Naive thymus-derived CD8-positive, alpha-beta T cell (primary cell): Measurements from ENCODE around the gene OPCML. TPM values are rescaled to one million over a fixed set of nuclear protein-coding genes. Genes with fewer than 3 reads are reported as not detected.

Source experiments
- ATAC-seq, 2 donors: fragments of 150-1000 bp; cut with Tn5 transposase in 1 of 2; sonication (Bioruptor Pico), chemical (Tn5 transposase) in 1 of 2; 1 replicate in 1 of 2; 2 replicates in 1 of 2; pipeline ENCODE4 v1.10.0; 2021; ENCODE audit warnings: mild to moderate bottlenecking in 2 of 2, moderate library complexity in 2 of 2
- POLR2A ChIA-PET: fragments of 350-600 bp; sonication (Branson Sonifier 250); formaldehyde crosslinking; loops from one replicate; lab custom pipeline; 2021; ENCODE audit warnings: antibody characterized with exemption; lab: Charles Lee
- DNase-seq, 10 donors: peaks; one replicate each; pipeline versions ENCODE4 v3.0.0 to v3.0.0-alpha.2; 2020 to 2022
- H3K27ac Mint-ChIP-seq, 10 donors: one replicate each; pipeline ENCODE4 v1.8.0; 2020 to 2022; ENCODE audit warnings: mild to moderate bottlenecking in 10 of 10, mixed read lengths in 10 of 10, moderate library complexity in 4 of 10, inconsistent platforms in 1 of 10
- H3K27me3 Mint-ChIP-seq, 5 donors: one replicate each; pipeline ENCODE4 v1.8.0; 2021 to 2022; ENCODE audit warnings: mixed read lengths in 5 of 5
- H3K36me3 Mint-ChIP-seq, 3 donors: one replicate each; pipeline ENCODE4 v1.8.0; 2020 to 2022; ENCODE audit warnings: mixed read lengths in 3 of 3, mild to moderate bottlenecking in 2 of 3, inconsistent platforms in 1 of 3
- H3K4me1 Mint-ChIP-seq, 4 donors: one replicate each; pipeline ENCODE4 v1.8.0; 2021 to 2022; ENCODE audit warnings: mixed read lengths in 4 of 4
- H3K4me3 Mint-ChIP-seq, 10 donors: one replicate each; pipeline ENCODE4 v1.8.0; 2020 to 2022; ENCODE audit warnings: mild to moderate bottlenecking in 10 of 10, mixed read lengths in 10 of 10, moderate library complexity in 6 of 10, inconsistent platforms in 1 of 10
- H3K9me3 Mint-ChIP-seq, 9 donors: one replicate each; pipeline ENCODE4 v1.8.0; 2020 to 2022; ENCODE audit warnings: mixed read lengths in 9 of 9, mild to moderate bottlenecking in 3 of 9, inconsistent platforms in 1 of 9, moderate library complexity in 1 of 9
- polyA plus RNA-seq, 3 donors: library from polyadenylated mRNA; unstranded; fragments of 300-500 nt; fragmentation: Illumina TruSeq; gene quantifications; one replicate each; pipeline ENCODE4 v1.2.3, GENCODE V29; 2021
- total RNA-seq, 8 experiments: library from RNA in 2 of 8; stranded (reverse) in 2 of 8; gene quantifications; one replicate each; pipeline ENCODE4 v1.2.3 and lab custom pipeline; 2021 to 2026

OPCML gene
- total and polyA plus RNA-seq, 5 experiments from 2014 or later, result not detected

- POLR2A ChIA-PET, result no interaction called here
- peak; percentile 68 to 79 for ATAC-seq
- Mint-ChIP-seq H3K4me3 (peak overlapping the region in 2 of 10 donors; percentile 30 to 54), H3K4me1 (peaks cover 0 to 8% (median 4%) of the 10 kb centered on the region in 4 donors), H3K27ac (no peak overlapping the region), H3K27me3 (peaks cover 17 to 60% (median 43%) of the 10 kb centered on the region in 5 donors), H3K36me3 (peaks cover 0 to 5% (median 2%) of the 10 kb centered on the region in 3 donors), H3K9me3 (peaks cover 0 to 13% (median 0%) of the 10 kb centered on the region in 9 donors)
- DNase-seq, result peak in 7 of 10 donors; percentile 14 to 46 (median 23)
Observed at GRCh38 chr11:133082841-133083488, 449.3 kb downstream of the OPCML start.

GRCh38 chr11:133082453-133082781 is 449.9 kb downstream of the OPCML start:
- peaks cover 0 to 13% (median 0%) of the 10 kb centered on the region in 9 donors for H3K9me3 Mint-ChIP-seq

GRCh38 chr11:133081730-133082452 is 450.4 kb downstream of the OPCML start:
- ATAC-seq (no peak), DNase-seq (no peak)
- Mint-ChIP-seq H3K36me3 (peaks cover 0 to 5% (median 2%) of the 10 kb centered on the region in 3 donors), H3K4me1 (peaks cover 0 to 8% (median 4%) of the 10 kb centered on the region in 4 donors), H3K27me3 (peaks cover 19 to 62% (median 44%) of the 10 kb centered on the region in 5 donors), H3K4me3 (no peak overlapping the region), H3K9me3 (peaks cover 0 to 13% (median 0%) of the 10 kb centered on the region in 9 donors), H3K27ac (no peak overlapping the region)
- POLR2A ChIA-PET, result no interaction called here

More at GRCh38 chr11:133082453-133082781, 449.9 kb downstream of the OPCML start:
- DNase-seq (peak in 2 of 10 donors; percentile 6 to 12), ATAC-seq (no peak)
- POLR2A ChIA-PET, result no interaction called here
- no peak overlapping the region for H3K4me3 Mint-ChIP-seq
- peaks cover 19 to 62% (median 44%) of the 10 kb centered on the region in 5 donors for H3K27me3 Mint-ChIP-seq
- peaks cover 0 to 8% (median 4%) of the 10 kb centered on the region in 4 donors for H3K4me1 Mint-ChIP-seq
- H3K36me3 Mint-ChIP-seq, result peaks cover 0 to 5% (median 2%) of the 10 kb centered on the region in 3 donors
- H3K27ac Mint-ChIP-seq, result no peak overlapping the region

GRCh38 chr11:133081020-133081419 is 451.3 kb downstream of the OPCML start:
- peaks cover 18 to 61% (median 39%) of the 10 kb centered on the region in 5 donors for H3K27me3 Mint-ChIP-seq
- ATAC-seq (no peak), DNase-seq (no peak)
- peaks cover 0 to 13% (median 0%) of the 10 kb centered on the region in 9 donors for H3K9me3 Mint-ChIP-seq
- H3K36me3 Mint-ChIP-seq, result peaks cover 0 to 5% (median 2%) of the 10 kb centered on the region in 3 donors
- no peak overlapping the region for H3K4me3 Mint-ChIP-seq
- peaks cover 0 to 8% (median 4%) of the 10 kb centered on the region in 4 donors for H3K4me1 Mint-ChIP-seq
- no peak overlapping the region for H3K27ac Mint-ChIP-seq
- POLR2A ChIA-PET, result no interaction called here

GRCh38 chr11:133078591-133079404 is 453.5 kb downstream of the OPCML start:
- peaks cover 0 to 7% (median 0%) of the 10 kb centered on the region in 9 donors for H3K9me3 Mint-ChIP-seq
- H3K36me3 Mint-ChIP-seq, result peaks cover 0 to under 1% (median 0%) of the 10 kb centered on the region in 3 donors
- DNase-seq (no peak), ATAC-seq (no peak)
- no peak overlapping the region for H3K27ac Mint-ChIP-seq
- POLR2A ChIA-PET, result no interaction called here
- H3K27me3 Mint-ChIP-seq, result peaks cover 6 to 49% (median 24%) of the 10 kb centered on the region in 5 donors
- H3K4me1 Mint-ChIP-seq, result peaks cover 0 to 4% (median 3%) of the 10 kb centered on the region in 4 donors
- no peak overlapping the region for H3K4me3 Mint-ChIP-seq

GRCh38 chr11:133078012-133078411 is 454.3 kb downstream of the OPCML start:
- ATAC-seq, result no peak
- POLR2A ChIA-PET, result no interaction called here
- no peak overlapping the region for H3K4me3 Mint-ChIP-seq
- DNase-seq, result no peak
- peaks cover 2 to 45% (median 20%) of the 10 kb centered on the region in 5 donors for H3K27me3 Mint-ChIP-seq
- peaks cover 0 to 7% (median 0%) of the 10 kb centered on the region in 9 donors for H3K9me3 Mint-ChIP-seq
- no peak overlapping the region for H3K27ac Mint-ChIP-seq
- no peaks in the 10 kb centered on the region for H3K36me3 Mint-ChIP-seq
- H3K4me1 Mint-ChIP-seq, result peaks cover 0 to 2% (median 0%) of the 10 kb centered on the region in 4 donors

- H3K27ac Mint-ChIP-seq, result no peak overlapping the region
- DNase-seq (no peak), ATAC-seq (no peak)
- H3K4me3 Mint-ChIP-seq, result no peak overlapping the region
- H3K9me3 Mint-ChIP-seq, result peaks cover 0 to 8% (median 0%) of the 10 kb centered on the region in 9 donors
- H3K36me3 Mint-ChIP-seq, result no peaks in the 10 kb centered on the region
- POLR2A ChIA-PET, result no interaction called here
- H3K4me1 Mint-ChIP-seq, result peaks cover 0 to 2% (median 0%) of the 10 kb centered on the region in 4 donors
- peaks cover 6 to 65% (median 20%) of the 10 kb centered on the region in 5 donors for H3K27me3 Mint-ChIP-seq
Observed at GRCh38 chr11:133075351-133075750, 456.9 kb downstream of the OPCML start.

- ATAC-seq, result no peak
- peaks cover 0 to 8% (median 0%) of the 10 kb centered on the region in 9 donors for H3K9me3 Mint-ChIP-seq
- H3K27ac Mint-ChIP-seq, result peak overlapping the region in 1 of 10 donors; percentile 9
- DNase-seq, result no peak
- POLR2A ChIA-PET, result no interaction called here
- no peak overlapping the region for H3K4me3 Mint-ChIP-seq
- H3K36me3 Mint-ChIP-seq, result no peaks in the 10 kb centered on the region
- peaks cover 5 to 60% (median 8%) of the 10 kb centered on the region in 5 donors for H3K27me3 Mint-ChIP-seq
- H3K4me1 Mint-ChIP-seq, result no peaks in the 10 kb centered on the region
Observed at GRCh38 chr11:133072858-133073582, 459.3 kb downstream of the OPCML start.

GRCh38 chr11:133072378-133072777 is 459.9 kb downstream of the OPCML start:
- no peak overlapping the region for H3K4me3 Mint-ChIP-seq
- ATAC-seq (no peak), DNase-seq (no peak)
- POLR2A ChIA-PET, result no interaction called here
- peaks cover 0 to 8% (median 0%) of the 10 kb centered on the region in 9 donors for H3K9me3 Mint-ChIP-seq
- peaks cover 5 to 54% (median 8%) of the 10 kb centered on the region in 5 donors for H3K27me3 Mint-ChIP-seq
- H3K36me3 Mint-ChIP-seq, result no peaks in the 10 kb centered on the region
- no peak overlapping the region for H3K27ac Mint-ChIP-seq
- H3K4me1 Mint-ChIP-seq, result no peaks in the 10 kb centered on the region

- POLR2A ChIA-PET, result no interaction called here
- Mint-ChIP-seq H3K36me3 (peaks cover 0 to 2% (median 0%) of the 10 kb centered on the region in 3 donors), H3K4me1 (no peaks in the 10 kb centered on the region), H3K4me3 (no peak overlapping the region), H3K9me3 (peaks cover 0 to 8% (median 0%) of the 10 kb centered on the region in 9 donors), H3K27me3 (peaks cover 15 to 49% (median 19%) of the 10 kb centered on the region in 5 donors), H3K27ac (no peak overlapping the region)
- no peak for DNase-seq
- ATAC-seq, result no peak
Observed at GRCh38 chr11:133070791-133071190, 461.5 kb downstream of the OPCML start.

GRCh38 chr11:133070021-133070713 is 462.1 kb downstream of the OPCML start:
- POLR2A ChIA-PET, result no interaction called here
- H3K27ac Mint-ChIP-seq, result no peak overlapping the region
- H3K36me3 Mint-ChIP-seq, result peaks cover 0 to 3% (median 0%) of the 10 kb centered on the region in 3 donors
- H3K27me3 Mint-ChIP-seq, result peaks cover 16 to 54% (median 25%) of the 10 kb centered on the region in 5 donors
- peaks cover 0 to 8% (median 0%) of the 10 kb centered on the region in 9 donors for H3K9me3 Mint-ChIP-seq
- no peak for ATAC-seq
- no peak overlapping the region for H3K4me3 Mint-ChIP-seq
- DNase-seq, result no peak
- no peaks in the 10 kb centered on the region for H3K4me1 Mint-ChIP-seq
